Endothelial cell of umbilical vein (primary cell): ENCODE results near the gene MATN4. TPM values are rescaled to one million over a fixed set of nuclear protein-coding genes. Genes with fewer than 3 reads are reported as not detected.

Source experiments
- BruUV-seq: library from RNA; stranded (reverse); fragments of 400-500 nt; replicated peaks from 2 replicates; lab custom pipeline; 2021; lab: Mats Ljungman, UMichigan
- CTCF ChIA-PET: fragments of 300-600, 350-600 bp; sonication (Branson Sonifier 250); formaldehyde crosslinking; loops from one replicate; lab custom pipeline; 2021; ENCODE audit warnings: antibody characterized with exemption, inconsistent platforms; lab: Charles Lee
- POLR2A ChIA-PET: fragments of 300-600, 350-600 bp; sonication (Branson Sonifier 250); formaldehyde crosslinking; loops from one replicate; lab custom pipeline; 2021; ENCODE audit warnings: antibody characterized with exemption, inconsistent platforms; lab: Charles Lee
- DNase-seq: peaks from one replicate; pipeline ENCODE4 v3.0.0-alpha.2; 2011; ENCODE audit warnings: low read depth, low spot score
- FAIRE-seq: peaks from 2 replicates; lab custom pipeline; 2011; peaks lifted over from hg19 to GRCh38; lab: Jason Lieb, UNC
- H2AFZ ChIP-seq: 2 replicates; pipeline ENCODE4 v1.6.0; 2012; ENCODE audit warnings: low read depth, low read length, control low read depth, inconsistent platforms
- H3K27ac ChIP-seq: 2 replicates; pipeline ENCODE4 v1.5.1; 2011; ENCODE audit warnings: low read depth, mild to moderate bottlenecking, control low read depth, low read length, moderate library complexity; ENCODE audit not compliant: insufficient read depth
- H3K27me3 ChIP-seq, 2 experiments: 2 replicates each; pipeline versions ENCODE4 v1.6.0 to v1.6.1; 2011; ENCODE audit warnings: low read length in 2 of 2, mixed read lengths in 1 of 2; ENCODE audit not compliant: control insufficient read depth in 2 of 2, insufficient read depth in 2 of 2
- H3K36me3 ChIP-seq, 2 experiments: 2 replicates in 1 of 2; 3 replicates in 1 of 2; pipeline ENCODE4 v1.5.1; 2011; ENCODE audit warnings: low read length in 2 of 2, mild to moderate bottlenecking in 1 of 2, moderate library complexity in 1 of 2; ENCODE audit not compliant: control insufficient read depth in 2 of 2, insufficient read depth in 2 of 2; ENCODE audit errors: extremely low read depth in 1 of 2
- H3K4me1 ChIP-seq: 3 replicates; pipeline ENCODE4 v1.5.1; 2011; ENCODE audit warnings: mild to moderate bottlenecking, low read length; ENCODE audit not compliant: control insufficient read depth, insufficient read depth; ENCODE audit errors: extremely low read depth
- H3K4me2 ChIP-seq: 2 replicates; pipeline ENCODE4 v1.6.1; 2011; ENCODE audit warnings: low read length, control low read depth, mixed read lengths; ENCODE audit not compliant: insufficient read depth
- H3K4me3 ChIP-seq, 3 experiments: fragments of 200-600 bp in 1 of 3; sonication (generic), shearing (Covaris generic) in 1 of 3; replicated peaks in 1 of 3; 2 replicates each; pipeline ENCODE4 v1.5.1; 2011 to 2016; ENCODE audit warnings: control low read depth in 3 of 3, low read length in 3 of 3, mild to moderate bottlenecking in 2 of 3, inconsistent platforms in 1 of 3, low read depth in 1 of 3, moderate library complexity in 1 of 3; ENCODE audit not compliant: insufficient read depth in 1 of 3
- H3K79me2 ChIP-seq: 2 replicates; pipeline ENCODE4 v1.6.0; 2012; ENCODE audit warnings: low read length, inconsistent platforms; ENCODE audit not compliant: control insufficient read depth, insufficient read depth
- H3K9ac ChIP-seq: replicated peaks from 2 replicates; pipeline ENCODE3; 2011; ENCODE audit warnings: low read length, control low read depth; ENCODE audit not compliant: insufficient read depth; ENCODE audit errors: extremely low read depth
- H3K9me1 ChIP-seq: replicated peaks from 3 replicates; pipeline ENCODE4 v1.6.0; 2011; ENCODE audit warnings: mild to moderate bottlenecking, low read length; ENCODE audit not compliant: control insufficient read depth, insufficient read depth; ENCODE audit errors: extremely low read depth
- H3K9me3 ChIP-seq: replicated peaks from 2 replicates; pipeline ENCODE4 v1.5.1; 2012; ENCODE audit warnings: low read length, inconsistent platforms; ENCODE audit not compliant: control insufficient read depth, insufficient read depth
- H4K20me1 ChIP-seq: replicated peaks from 2 replicates; pipeline ENCODE3; 2011; ENCODE audit warnings: mild to moderate bottlenecking, low read length; ENCODE audit not compliant: control insufficient read depth, insufficient read depth; ENCODE audit errors: extremely low read depth
- EZH2 ChIP-seq: IDR thresholded peaks from 2 replicates; pipeline ENCODE4 v1.6.1; 2012; ENCODE audit warnings: borderline replicate concordance, low read depth, mild to moderate bottlenecking, moderate library complexity, low read length, inconsistent platforms; ENCODE audit not compliant: severe bottlenecking
- GATA2 ChIP-seq: IDR thresholded peaks from 2 replicates; pipeline ENCODE4 v1.7.0; 2011; ENCODE audit warnings: low read depth, mild to moderate bottlenecking, moderate library complexity, mixed read lengths, low read length; ENCODE audit not compliant: insufficient read length, insufficient read depth
- JUN ChIP-seq: IDR thresholded peaks from 2 replicates; pipeline ENCODE4 v1.6.1; 2011; ENCODE audit warnings: borderline replicate concordance, low read depth; ENCODE audit not compliant: insufficient read length, insufficient read depth
- MAX ChIP-seq: IDR thresholded peaks from 2 replicates; pipeline ENCODE4 v1.6.1; 2011; ENCODE audit not compliant: insufficient read depth, insufficient read length
- MYC ChIP-seq: IDR thresholded peaks from one replicate; pipeline ENCODE4 v1.6.1; 2011; ENCODE audit warnings: mild to moderate bottlenecking, low read depth, low read length
- POLR2AphosphoS5 ChIP-seq: IDR thresholded peaks from 2 replicates; pipeline ENCODE4 v1.6.1; 2012; ENCODE audit warnings: low read depth, mild to moderate bottlenecking, control low read depth, low read length, moderate library complexity; ENCODE audit not compliant: insufficient read depth
- dilution Hi-C: fragments of 300-500 bp; cut with MboI; formaldehyde crosslinking; loops from one replicate; pipeline ENCODE4 v1.15.0; 2019; ENCODE audit warnings: low sequenced_read_pairs; ENCODE audit not compliant: extremely low pct_ligation_motif_present
- intact Hi-C: fragments of 100-400 bp; cut with micrococcal nuclease; formaldehyde crosslinking; loops from one replicate; pipeline ENCODE4 v1.10.0; 2022
- polyA plus RNA-seq, 4 experiments: library from polyadenylated mRNA; depleted of rRNA in 3 of 4; stranded (reverse) in 3 of 4; unstranded in 1 of 4; fragments of >200 nt; gene quantifications; 2 replicates each; pipeline versions ENCODE4 v1.2.1 to v1.2.3, GENCODE V29; 2011 to 2012; ENCODE audit warnings: missing spikeins in 1 of 4
- total RNA-seq: library from RNA; stranded (reverse); gene quantifications from 2 replicates; pipeline ENCODE4 v1.2.3, GENCODE V29; 2021
- TF ChIP-seq, protein P1 (sequence below), 2 donors: IDR thresholded peaks; 1 replicate in 1 of 2; 2 replicates in 1 of 2; pipeline ENCODE4 v1.5.1; 2011; ENCODE audit warnings: low read length in 2 of 2, mild to moderate bottlenecking in 2 of 2, moderate library complexity in 2 of 2, control low read depth in 1 of 2, inconsistent platforms in 1 of 2, low read depth in 1 of 2; ENCODE audit not compliant: insufficient read depth in 1 of 2; ENCODE audit errors: extremely low read depth in 1 of 2

MATN4 gene
- total and polyA plus RNA-seq, 2 donors (not counting 3 experiments of a cell fraction or from before 2014, with no cell fraction given) = 0.10 TPM; not detected in 1

DNA sequence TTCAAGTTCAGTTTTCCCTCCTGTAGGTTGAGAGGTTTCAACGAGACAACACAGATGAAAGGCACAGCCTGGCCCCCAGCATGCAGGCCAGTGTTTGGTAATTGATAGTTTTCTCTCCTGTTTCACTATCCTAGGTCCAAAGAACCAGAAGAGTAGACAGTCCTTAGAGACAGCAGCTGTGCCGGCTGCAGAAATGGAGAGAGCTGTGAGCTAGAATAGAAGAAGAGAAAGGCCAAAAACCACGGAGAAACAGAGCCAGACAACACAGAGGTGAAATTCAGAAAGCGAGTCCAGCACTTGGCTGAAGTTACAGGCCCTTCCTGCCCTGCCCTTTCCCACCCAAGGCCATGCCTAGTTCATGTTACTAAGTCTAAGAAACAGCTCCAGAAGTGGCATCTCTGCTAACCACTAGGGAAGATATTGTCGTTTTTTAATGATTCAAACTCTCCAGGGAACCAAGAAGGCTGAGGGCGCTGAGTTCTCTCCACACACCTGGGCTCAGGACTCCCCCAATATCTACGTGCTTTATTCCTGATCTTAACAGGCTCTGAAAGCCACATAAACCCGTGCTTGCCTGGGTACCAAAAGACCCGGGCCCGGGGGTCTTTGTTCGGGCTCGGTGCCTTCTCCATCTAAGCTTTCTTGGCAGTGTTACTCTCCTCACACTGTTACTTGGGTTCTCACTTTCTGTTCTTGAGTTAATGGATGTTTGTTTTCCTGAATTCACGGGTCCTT lies 18.0 kb downstream of the MATN4 start:
- Histone ChIP-seq H3K79me2 (no peaks in the 10 kb centered on the region), H3K27me3 (peaks cover 0 to 8% of the 10 kb centered on the region in 2 experiments), H3K4me2 (no peak overlapping the region), H3K27ac (no peak overlapping the region), H2AFZ (no peak overlapping the region), H3K9me1 (no peaks in the 10 kb centered on the region), H3K9ac (no peak overlapping the region), H4K20me1 (no peaks in the 10 kb centered on the region), H3K36me3 (no peaks in the 10 kb centered on the region), H3K9me3 (no peaks in the 10 kb centered on the region), H3K4me1 (peaks cover 9% of the 10 kb centered on the region), H3K4me3 (no peak overlapping the region)
- dilution Hi-C loops = no loop called here
- BruUV-seq = no TSS peak
- TF ChIP-seq JUN (no peak), POLR2AphosphoS5 (no peak), MYC (no peak), EZH2 (no peak), MAX (no peak), GATA2 (no peak)
- TF ChIP-seq, protein P1, sequence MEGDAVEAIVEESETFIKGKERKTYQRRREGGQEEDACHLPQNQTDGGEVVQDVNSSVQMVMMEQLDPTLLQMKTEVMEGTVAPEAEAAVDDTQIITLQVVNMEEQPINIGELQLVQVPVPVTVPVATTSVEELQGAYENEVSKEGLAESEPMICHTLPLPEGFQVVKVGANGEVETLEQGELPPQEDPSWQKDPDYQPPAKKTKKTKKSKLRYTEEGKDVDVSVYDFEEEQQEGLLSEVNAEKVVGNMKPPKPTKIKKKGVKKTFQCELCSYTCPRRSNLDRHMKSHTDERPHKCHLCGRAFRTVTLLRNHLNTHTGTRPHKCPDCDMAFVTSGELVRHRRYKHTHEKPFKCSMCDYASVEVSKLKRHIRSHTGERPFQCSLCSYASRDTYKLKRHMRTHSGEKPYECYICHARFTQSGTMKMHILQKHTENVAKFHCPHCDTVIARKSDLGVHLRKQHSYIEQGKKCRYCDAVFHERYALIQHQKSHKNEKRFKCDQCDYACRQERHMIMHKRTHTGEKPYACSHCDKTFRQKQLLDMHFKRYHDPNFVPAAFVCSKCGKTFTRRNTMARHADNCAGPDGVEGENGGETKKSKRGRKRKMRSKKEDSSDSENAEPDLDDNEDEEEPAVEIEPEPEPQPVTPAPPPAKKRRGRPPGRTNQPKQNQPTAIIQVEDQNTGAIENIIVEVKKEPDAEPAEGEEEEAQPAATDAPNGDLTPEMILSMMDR (IDR thresholded peaks at IDR 0.05; ENCODE audit: extremely low read depth in 1 of 2, insufficient read depth in 1 of 2, low read depth in 1 of 2, low read length in 2 of 2) = no peak
- CTCF ChIA-PET = interaction anchor here (0.6 to 6.9 kb wide), 47 partner anchors 8 to 600 kb away, joined by 3 to 169 read pairs (median 5); partner anchors contain the start of genes KCNS1, SLPI and TOMM34
- POLR2A ChIA-PET = no interaction called here
- FAIRE-seq (peak; percentile 21), DNase-seq (no peak)
- intact Hi-C loops = loop anchor here (5.0 to 10.0 kb wide), 4 partner anchors 53 to 405 kb away; partner anchors contain the start of genes PABPC1L and YWHAB
